Left renal cortex interstitium (tissue), 4 donors: Measurements from ENCODE around the gene UTP18. TPM values are rescaled to one million over a fixed set of nuclear protein-coding genes. Genes with fewer than 3 reads are reported as not detected.
"Not testable (repeated sequence)": the region's sequence is repeated elsewhere in the genome, so short reads cannot be mapped to it uniquely, and the experiment has no call there.

ENCODE experiments used
- DNase-seq, 4 donors: peaks; one replicate each; pipeline ENCODE4 v3.0.0-alpha.2; 2013; ENCODE audit warnings: low read depth in 4 of 4, low spot score in 2 of 4, missing footprints in 1 of 4
- polyA plus RNA-seq, 4 donors: library from polyadenylated mRNA; unstranded; fragments of 120-200 nt; gene quantifications; one replicate each; pipeline ENCODE4 v1.2.1, GENCODE V29; 2013; ENCODE audit not compliant: insufficient read length in 4 of 4

UTP18 gene
- polyA plus RNA-seq, 4 donors = 42.9 to 61.4 (median 53.5) TPM

DNA sequence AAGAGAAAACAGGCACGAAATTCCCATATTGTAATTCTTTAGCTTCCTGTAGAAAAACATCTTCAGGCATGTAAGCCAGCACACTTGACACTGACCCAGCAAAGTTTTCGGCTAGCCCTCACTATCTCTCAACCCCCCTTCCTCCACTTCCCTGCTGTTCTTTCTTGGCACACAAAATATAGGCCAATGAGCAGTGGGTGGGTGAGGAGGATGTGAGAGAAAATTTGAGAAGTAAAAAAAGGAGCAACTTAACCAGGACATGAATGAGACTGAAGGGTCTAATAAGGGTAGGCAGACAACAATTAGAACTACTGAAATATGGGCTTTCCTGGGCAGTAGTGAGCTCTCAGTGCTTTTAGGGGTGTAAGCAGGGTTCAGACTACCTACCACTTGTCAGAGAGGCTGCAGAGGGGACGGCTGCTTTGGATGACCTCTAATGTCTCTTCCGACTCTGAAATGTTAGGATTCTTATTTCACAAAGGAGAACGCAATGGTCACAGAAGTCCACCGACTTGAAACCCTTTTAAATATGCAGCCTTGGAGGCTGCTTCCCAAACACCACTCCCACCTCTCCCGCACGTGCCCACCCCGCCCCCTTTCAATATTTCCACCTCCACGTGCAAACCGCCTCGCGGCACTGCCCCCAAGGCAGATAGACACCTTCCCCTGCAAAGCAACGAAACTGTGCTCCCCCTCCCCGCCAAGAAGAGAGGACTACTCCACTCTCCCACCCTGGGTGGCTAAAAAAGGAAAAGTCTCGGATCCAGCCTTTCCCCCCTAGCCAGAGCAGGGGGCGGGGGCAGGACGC, 1.4 kb upstream of the UTP18 start:
- peak in 2 of 4 donors; percentile 1 to 13 for DNase-seq

DNA sequence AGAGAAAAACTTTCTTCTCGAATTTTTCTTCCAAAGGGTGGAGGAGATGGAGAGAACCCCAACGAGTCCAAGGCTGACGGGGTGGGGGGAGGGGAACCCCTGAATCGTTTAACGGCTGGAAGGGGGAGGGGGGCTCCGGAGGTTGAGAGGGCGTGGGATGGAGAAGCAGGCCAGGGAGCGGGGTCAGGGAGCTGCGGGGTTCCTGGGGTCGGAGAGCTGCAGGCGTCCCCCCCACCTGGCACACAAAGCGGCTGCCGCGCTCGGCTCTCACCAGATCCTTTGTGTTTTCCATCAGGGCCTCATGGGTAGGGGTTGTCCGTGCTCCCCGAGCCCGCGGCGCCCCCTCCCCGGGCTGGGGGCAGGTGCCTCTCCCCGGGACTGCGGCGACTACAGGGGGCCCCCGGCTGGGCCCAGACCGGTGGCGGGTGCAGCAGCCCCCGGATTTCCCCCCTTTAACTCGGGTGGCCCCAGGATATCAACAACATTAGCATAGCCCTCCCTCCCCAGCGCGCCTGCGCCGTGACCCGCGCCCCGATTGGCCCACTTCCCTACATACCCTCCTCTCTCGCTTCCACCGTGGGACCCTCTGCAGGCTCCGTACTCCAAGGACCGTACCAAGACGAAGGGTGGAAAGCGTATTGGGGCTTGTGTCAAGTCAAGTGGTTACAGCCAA, 646 bp upstream of the UTP18 start, which contains the start of gene MBTD1:
Gene MBTD1, minus strand, starts transcription at position 486 of the 673 bp plus-strand sequence. CDS start 34,888 bp downstream, outside the sequence.
- peak in 2 of 4 donors; percentile 94 to 95 for DNase-seq

GRCh38 chr17:51261024-51261963, 948 bp downstream of the UTP18 start:
- peak in 2 of 4 donors; percentile 1 to 56 for DNase-seq

GRCh38 chr17:51263006-51263405, 2.7 kb downstream of the UTP18 start:
- DNase-seq = no peak

DNA sequence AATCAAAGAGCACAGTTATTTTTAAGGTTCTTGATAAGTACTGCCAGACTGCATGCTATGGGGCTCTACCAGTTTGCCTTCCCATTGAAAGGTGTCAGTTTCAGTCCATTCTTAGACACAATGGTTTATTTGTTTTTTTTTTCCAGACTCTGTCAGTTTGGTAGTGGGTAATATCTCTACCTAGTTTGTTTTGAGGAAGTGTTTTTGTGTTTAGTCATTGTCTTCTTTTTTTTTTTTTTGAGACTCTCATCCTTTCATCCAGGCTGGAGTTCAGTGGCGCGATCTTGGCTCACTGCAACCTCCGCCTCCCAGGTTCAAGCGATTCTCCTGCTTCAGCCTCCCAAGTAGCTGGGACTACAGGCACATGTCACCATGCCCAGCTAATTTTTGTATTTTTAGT, 4.1 kb downstream of the UTP18 start:
- DNase-seq = not testable (repeated sequence)

GRCh38 chr17:51269991-51270390, 9.6 kb downstream of the UTP18 start:
- no peak for DNase-seq

- DNase-seq = no peak
These were observed 10.3 kb downstream of the UTP18 start for GRCh38 chr17:51270636-51271035.

DNA sequence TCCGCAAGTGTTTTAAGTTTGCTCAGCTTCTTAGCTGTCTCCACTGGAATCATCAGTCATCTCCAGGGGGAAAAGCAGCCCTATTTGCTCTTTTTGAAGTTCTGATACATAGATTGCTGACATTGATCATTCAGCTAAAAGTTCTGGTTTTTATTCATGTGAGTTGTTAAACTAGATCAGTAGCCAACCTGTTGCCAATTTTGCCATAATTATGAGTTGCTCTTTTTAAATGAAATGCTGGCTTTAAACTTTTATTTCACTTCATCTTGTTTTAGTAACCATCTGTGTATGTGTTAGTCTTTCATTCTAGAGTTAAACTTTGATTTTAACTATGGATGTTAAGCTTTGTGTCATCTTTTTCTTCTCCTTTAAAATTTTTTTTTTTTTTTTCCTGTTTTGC, 12.5 kb downstream of the UTP18 start:
- DNase-seq = no peak

DNA sequence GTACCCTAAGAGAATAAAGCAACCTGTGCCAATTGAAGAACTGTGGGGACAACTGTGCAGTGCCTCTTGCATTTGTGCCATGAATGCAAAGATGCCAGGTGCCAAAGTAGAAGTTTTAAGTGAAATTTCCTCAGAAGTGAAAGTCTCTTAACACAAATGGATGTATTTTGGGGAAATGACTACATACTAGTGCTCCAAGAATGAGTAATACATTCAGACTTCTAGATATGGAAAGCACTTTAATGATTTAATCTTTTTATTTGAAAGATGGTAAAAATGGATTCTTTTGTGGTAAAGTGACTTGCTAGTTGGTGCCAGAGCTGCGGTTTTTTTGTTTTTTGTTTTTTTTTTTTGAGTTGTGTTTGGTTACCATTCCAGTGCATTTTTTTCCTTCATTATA, 15.0 kb downstream of the UTP18 start:
- DNase-seq = no peak

GRCh38 chr17:51279183-51279582, 18.8 kb downstream of the UTP18 start:
- DNase-seq = no peak

DNA sequence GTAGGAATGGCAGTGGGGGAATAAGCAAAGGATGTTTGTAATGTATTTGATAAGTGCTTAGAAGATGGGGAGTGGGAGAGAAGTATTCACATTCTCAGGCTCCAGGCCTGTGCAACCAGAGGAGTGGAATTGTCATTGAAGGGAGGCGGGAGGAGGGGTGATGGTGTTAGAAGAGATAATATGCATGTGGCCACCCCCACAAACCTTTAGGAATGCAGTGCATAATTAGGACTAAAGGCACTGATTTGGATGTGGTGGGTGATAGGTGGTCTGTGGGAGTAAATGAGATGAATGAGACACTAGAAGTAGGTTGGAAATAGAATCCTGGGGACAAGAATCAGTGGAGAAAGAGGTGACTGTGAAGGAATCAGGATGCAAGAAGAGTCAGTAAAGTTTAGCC, 27.1 kb downstream of the UTP18 start:
- DNase-seq = no peak

DNA sequence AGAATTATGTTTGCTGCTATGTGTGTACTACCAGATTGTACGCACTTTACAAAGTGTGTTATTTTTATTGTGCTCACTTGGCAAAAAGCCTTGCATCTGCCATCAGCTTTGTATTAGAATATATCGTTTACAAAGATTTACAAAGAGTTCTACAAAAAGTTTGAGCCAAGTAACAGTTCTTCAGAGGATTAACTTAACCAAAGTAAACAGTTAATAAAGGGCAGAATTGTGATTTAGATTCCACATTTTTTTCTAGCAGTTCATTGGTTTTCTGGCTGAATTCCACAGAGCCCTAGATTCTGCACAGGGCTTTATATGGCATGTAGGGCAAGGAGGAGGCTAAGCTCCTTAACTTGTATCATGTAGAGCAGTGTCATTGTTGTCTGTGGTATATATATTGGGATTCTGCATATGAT, 29.4 kb downstream of the UTP18 start:
- no peak for DNase-seq

DNA sequence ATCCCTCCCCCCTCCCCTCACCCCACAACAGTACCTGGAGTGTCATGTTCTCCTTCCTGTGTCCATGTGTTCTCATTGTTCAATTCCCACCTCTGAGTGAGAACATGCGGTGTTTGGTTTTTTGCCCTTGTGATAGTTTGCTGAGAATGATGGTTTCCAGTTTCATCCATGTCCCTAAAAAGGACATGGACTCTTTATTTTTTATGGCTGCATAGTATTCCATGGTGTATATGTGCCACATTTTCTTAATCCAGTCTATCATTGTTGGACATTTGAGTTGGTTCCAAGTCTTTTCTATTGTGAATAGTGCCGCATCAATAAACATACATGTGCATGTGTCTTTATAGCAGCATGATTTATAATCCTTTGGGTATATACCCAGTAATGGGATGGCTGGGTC, 34.0 kb downstream of the UTP18 start:
- DNase-seq = not testable (repeated sequence)

DNA sequence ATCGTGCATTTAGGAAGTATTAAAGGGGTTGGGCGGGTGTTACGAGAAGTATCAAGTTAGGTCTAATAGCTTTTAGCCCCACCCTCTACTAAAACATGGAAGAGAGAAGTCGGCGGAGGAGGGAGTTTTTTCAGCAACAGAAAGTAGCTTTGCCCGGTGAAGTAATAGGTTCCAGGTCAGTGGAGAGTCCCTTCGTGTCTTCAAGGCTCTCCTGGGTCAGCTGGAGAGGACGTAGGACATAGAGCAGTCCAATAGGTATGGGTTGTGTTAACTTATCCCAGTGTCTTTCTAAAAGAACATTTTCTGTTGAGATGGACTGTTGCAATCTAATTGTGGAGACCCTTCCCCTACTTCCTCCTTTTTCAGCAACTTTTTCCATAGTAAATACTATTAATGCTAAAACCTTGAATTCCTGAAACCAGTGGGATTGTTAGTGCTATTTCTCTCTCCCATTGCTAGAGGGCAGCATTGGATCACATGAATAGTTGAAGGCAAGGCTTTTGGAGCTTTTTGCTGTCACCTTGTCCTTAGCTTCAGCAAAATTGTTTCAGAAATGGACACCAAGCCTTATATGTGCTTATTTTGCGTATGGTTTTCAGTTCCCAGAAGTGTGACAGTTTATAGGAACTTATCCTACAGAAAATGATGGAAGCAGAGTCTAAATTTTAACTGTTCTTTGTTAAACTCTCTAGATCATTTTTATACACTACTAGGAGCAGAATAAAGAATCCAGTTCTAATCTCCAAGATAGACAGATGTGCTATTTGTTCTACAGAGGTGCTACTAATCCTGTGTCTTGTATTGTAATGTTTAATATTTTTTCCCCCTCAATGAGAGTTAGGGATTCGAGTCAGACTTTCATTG, 38.4 kb downstream of the UTP18 start:
- DNase-seq = peak in 2 of 4 donors; percentile 21 to 52

- DNase-seq = no peak
These were observed 39.5 kb downstream of the UTP18 start for GRCh38 chr17:51299859-51300258.

DNA sequence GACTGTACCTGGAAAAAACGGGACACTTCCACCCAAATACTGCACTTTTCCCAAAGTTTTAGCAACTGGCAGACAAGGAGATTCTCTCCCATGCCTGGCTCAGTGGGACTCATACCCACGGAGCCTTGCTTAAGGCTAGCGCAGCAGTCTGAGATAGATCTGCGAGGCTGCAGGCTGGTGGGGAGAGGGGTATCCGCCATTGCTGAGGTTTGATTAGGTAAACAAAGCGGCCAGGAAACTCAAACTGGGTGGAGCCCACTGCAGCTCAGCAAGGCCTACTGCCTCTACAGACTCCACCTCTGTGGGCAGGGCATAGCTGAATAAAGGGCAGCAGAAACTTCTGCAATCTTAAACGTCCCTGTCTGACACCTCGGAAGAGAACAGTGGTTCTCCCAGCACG, 44.8 kb downstream of the UTP18 start:
- no peak for DNase-seq

- not testable (repeated sequence) for DNase-seq
These were observed 51.7 kb downstream of the UTP18 start for GRCh38 chr17:51312003-51312402.

DNA sequence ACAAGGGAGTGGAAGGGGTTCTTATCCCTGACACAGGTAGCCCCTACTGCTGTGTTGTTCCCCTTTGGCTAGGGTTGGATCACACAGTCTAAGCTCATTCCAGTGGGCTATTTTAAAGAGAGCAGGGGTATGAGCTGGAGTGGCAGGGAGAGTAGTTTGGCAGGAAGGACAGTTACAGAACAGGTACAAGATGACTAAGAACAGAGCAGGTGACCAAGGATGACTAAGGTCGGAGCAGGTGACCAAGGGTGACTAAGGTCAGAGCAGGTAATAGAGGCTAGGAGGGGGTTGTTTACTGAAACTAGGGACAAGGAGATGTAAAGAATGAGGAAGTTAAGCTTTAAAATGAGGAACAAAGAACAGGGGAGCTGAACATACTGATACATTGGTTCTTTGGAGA, 58.8 kb downstream of the UTP18 start:
- no peak for DNase-seq

GRCh38 chr17:51322390-51323029, 62.2 kb downstream of the UTP18 start:
- DNase-seq = no peak
